Activated CD4-positive, CD25-positive, alpha-beta regulatory T cell treated with anti-CD3 and anti-CD28 coated beads, Interleukin-2, amount 50 U/mL, for 16 hours (primary cell): ENCODE results near the gene CLINT1.
"Not testable (repeated sequence)": the region's sequence is repeated elsewhere in the genome, so short reads cannot be mapped to it uniquely, and the experiment has no call there.

ENCODE experiments used
- DNase-seq: peaks from one replicate; pipeline ENCODE4 v3.0.0-alpha.2; 2020; ENCODE audit warnings: low read depth, low spot score

CLINT1 gene

DNA sequence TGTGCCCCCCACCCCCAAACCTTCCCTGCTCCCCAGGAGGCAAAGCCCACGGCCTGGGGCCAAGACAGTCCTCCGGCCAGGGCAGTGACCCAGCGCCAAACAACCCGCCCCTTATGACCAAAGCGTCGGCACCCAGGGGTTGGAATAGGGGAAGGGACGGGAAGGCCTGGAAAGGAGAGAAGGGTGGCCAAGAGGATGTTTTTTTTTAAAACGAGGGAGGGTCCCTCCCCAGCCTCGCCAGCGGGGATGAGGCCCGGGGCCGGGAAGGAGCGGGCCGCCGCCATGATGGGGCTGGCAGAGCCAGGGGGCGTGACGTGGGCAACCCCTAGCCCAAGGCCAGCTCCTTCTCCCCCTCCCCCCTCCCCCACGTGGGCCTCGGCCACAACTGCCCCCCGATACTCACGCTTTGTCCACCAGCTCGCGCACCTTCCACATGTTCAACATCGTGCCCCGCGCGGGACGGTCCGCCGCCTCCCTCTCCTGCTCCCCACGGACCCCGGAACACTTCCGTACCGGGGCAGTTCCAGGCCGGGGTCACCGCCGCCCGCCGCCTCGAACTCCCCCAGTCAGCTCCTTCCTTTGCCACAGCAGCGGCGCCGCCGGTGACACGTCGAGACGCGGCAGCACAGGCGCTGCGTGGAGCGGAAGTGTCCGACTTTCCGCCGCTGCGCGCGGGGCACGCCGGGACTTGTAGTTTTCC lies at the start of gene CLINT1:
Gene CLINT1, minus strand, starts transcription at position 619 of the 700 bp plus-strand sequence. Its CDS starts 175 bp downstream, at position 444.
- peak; percentile 78 for DNase-seq

DNA sequence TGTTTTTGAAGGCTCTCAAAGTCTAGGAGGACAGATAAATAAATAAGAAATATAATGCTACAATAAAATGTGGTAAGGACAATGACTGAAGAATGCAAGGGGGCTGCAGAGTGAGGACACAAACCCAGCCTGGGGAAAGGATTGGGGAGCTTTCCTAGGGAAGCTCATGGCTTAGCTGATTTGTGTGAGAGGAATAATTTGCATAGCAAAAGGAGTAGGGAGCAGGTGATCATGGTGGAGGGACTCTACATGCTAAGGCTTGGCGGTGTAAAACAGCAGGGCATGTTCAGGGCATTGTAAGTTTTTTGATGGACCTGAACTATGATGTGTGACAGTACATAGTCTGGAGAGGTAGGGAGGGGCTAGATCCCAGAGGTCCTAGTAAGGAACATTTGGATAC lies 49.5 kb upstream of the CLINT1 start:
- DNase-seq: no peak

DNA sequence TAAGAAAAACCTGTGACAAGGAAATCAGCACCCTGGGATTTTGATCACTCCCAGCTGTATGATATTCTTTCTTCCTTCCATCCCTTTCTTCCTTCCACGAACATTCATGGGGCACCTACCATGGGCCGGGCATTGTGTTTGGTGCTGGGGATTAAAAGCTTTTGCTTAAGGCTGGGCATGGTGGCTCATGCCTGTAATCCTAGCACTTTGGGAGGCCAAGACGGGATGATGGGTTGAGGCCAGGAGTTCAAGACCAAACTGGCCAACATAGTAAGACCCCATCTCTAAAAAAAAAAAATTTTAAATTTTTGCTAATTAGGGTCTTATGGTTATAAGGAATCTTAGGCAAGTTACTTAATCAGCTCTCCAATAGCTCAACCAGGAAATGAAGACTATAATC lies 48.5 kb upstream of the CLINT1 start:
- no peak for DNase-seq

DNA sequence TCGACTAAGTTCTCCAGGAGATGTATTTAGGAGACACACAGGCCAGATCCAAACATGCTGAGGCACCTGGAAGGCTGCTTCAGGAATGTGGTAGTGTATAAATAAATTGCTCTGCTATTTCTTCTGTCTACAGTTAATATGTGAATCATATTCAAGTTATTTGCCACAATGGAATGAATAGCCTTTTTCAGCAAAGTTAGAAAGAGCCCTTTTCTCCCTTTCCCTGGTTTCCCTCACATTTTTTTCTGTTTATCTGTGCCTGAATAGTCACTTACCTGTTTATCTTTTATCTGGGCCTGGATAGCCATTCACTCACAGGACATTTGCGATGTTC lies 44.1 kb upstream of the CLINT1 start:
- DNase-seq: no peak

DNA sequence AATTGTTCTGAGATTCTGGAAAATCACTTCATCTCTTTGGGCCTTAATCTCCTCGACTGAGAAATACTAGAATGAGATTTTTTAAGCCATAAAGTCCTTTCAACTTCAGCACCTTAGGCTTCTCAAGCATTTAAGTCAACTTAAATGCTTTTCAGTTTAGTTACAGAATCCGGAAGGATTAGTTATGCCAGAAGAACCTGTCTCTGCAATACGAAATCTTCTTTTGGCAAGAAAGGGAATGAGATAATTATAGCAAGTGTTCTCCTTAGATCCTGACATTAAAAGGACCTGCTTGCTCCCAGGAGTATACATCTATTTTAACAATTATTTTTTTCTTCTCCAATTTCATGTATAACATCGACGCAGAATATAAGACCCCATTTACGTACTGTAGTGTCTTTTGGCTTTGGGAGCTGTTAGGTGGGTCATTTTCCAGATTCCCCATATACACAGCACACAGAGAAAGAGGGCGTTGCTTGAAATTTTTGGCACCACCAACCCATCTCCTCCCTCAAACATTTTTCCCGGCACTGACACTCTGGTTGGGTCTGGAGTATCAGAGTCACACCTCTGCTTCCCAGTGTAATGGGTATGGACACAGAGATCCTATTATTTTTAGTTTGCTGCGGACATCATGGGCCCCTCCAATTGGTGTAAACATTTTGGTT lies 43.6 kb upstream of the CLINT1 start:
- no peak for DNase-seq

DNA sequence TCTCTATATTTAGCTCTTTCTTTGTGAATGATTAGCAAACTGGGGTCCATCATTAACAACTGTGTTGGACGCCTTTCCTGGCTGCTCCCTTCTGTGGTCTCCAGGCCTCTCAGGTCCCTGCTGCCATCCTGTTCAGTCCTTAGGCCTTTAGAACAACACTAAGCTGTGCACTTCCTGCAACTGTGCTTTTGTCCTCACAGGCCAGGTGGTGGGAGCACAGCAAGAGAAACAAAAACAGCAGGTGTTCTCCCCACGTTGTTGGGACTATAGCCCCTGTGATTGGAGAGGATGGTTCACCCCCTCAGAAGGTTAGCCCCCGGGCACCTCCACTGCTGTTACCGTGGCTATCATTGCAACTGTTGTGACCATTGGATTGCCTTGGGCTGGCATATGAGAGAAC lies 41.7 kb upstream of the CLINT1 start:
- no peak for DNase-seq

DNA sequence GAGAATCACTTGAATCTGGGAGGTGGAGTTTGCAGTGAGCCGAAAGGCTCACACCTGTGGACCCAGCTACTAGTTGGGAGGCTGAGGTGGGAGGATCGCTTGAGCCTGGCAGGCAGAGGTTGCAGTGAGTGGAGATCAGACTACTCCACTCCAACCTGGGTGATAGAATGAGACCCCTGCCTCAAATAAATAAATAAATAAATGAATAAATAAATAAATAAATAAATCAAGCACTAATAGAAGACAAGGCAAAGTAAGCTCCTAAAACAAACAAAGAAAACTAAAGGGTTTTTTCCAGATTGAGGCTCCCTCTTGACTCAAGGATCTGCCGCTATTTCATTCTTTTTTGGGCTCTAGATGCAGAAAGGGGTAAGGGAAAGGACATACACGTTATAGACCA lies 34.7 kb upstream of the CLINT1 start:
- DNase-seq: no peak

DNA sequence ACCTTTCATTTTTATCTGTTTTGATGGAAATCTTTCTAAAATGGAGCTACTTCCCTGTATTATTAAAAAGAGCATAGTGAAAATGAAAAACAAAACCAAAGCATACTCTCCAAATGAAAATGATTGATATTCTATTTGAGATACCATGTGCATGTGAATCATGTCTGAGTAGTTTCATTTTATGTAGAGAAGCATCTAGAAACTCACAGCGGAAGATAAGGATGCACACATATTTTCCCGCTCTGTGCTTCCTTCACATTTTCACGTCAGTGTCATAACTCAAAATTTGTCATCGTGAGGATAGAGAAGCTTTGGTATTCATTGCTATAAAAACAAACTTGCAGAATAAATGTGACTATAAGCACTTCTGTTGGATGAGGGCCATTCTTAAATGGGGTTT lies 34.0 kb upstream of the CLINT1 start:
- DNase-seq: no peak

DNA sequence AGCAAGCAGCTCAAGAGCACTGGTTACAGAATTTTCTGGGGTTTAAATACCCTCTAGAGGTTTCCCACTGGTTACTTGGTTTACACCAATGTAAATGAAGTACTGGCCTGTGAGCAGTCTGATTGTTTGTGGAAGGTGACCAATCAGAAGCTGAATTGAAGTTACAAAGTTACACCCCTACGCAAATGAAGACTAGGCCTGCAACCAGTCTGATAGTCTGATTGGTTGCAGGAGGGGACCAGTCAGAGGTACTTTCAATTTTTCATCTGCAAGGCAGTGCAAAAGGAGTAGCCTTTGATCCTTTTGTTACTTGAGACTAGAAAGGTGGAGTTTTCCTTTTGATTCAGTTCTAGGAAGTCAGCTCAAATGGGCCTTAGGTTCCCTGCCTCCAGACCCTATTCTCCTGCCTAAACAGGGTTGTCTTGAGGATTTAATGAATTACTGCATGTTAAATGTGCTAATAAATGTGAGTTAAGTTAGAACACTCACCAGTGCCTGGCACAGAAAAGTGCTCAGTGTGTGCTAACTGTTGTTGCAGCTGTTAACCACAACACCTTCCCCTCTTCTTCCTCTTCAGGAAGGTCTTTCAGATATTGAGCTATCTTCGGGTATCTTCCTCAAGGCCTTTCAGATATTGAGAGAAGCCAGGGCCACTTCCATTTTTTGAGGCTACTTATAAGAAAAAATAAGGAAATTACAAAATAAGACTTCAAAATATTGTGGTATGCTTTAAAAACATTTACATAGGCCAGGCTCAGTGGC lies 32.1 kb upstream of the CLINT1 start:
- no peak for DNase-seq

DNA sequence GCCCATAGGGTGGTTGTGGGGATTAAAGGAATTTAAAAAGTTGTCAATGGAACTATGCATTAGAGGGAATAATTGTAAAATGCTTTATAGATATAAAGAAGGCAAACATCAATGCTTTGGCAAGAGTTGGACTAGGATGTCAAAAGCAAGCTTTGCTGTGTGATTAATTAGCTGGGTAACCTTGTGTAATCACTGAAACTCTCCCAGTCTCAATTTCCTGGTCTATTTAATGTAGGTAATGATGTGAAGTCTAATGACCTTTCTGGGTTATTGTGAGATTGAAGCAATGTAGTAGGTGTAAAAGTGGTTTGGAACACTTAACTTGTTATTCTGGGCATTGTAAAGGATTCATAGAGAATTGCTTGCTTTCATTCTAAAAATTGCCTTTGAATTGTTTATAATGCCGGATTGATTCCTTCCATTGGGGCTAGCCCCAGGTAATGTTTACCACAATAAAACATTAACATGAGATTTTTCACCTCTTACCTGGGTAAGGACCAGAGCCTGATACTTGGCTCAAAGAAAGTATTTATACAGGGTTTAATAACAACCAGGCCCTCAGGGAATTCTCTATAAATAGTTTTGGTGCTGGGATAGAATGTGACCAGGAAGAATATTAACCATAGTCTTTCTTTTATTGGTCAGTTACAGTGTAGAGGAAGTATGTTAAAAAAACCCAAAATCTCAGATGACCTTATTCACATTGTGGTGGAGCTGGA lies 30.0 kb upstream of the CLINT1 start:
- DNase-seq: no peak

DNA sequence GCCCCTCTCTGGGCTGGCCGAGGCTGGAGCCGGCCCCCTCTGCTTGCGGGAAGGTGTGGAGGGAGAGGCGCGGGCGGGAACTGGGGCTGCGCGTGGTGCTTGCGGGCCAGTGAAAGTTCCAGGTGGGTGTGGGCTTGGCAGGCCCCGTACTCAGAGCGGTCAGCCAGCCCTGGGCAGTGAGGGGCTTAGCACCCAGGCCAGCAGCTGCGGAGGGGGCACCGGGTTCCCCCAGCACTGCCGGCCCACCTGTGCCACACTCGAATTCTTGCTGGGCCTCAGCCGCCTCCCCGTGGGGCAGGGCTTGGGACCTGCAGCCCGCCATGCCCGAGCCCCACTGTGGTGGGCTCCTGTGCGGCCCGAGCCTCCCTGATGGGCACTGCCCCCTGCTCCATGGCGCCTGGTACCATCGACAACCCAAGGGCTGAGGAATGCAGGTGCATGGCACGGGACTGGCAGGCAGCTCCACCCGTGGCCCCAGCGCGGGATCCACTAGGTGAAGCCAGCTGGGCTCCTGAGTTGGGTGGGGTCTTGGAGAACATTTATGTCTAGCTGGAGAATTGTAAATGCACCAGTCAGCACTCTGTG lies 27.9 kb upstream of the CLINT1 start:
- DNase-seq: no peak

DNA sequence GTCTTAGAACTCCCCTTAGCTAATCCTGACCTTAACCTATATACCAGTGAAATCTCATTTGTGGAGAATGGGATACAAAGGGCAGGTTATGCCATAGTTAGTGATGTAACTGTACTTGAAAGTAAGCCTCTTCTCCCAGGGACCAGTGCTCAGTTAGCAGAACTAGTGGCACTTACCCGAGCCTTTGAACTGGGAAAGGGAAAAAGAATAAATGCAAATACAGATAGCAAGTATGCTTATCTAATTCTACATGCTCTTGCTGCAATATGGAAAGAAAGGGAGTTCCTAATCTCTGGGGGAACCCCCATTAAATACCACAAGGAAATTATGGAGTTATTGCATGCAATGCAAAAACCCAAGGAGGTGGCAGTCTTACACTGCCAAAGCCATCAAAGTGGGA lies 26.1 kb upstream of the CLINT1 start:
- not testable (repeated sequence) for DNase-seq

DNA sequence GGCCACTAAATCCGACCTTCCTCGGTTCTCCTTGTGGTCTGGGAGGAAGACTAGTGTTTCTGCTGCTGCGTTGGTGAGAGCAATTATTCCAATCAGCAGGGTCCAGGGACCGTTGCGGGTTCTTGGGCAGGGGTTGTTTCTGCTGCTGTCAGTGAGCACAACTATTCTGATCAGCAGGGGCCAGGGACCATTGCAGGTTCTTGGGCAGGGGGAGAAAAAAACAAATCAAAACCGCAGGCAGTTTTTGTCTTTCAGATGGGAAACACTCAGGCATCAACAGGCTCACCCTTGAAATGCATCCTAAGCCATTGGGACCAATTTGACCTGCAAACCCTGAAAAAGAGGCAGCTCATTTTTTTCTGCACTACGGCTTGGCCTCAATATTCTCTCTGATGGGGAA lies 22.6 kb upstream of the CLINT1 start:
- not testable (repeated sequence) for DNase-seq

DNA sequence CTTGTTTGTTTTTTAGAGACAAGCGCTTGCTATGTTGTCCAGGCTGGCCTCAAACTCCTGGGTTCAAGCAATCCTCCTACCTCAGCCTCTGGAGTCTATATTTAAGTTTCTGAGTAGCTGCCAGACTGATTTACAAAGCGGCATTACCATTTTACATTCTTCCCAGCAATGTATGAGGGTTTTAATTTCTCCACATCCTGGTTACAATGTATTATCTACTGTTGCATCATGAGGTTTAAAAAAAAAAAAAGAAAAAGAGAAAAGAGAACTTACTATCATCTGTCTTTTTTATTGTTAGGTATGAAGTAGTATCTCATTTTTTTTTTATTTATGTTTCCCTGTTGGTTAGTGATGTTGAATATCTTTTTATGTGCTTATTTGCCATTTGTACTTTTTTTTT lies 18.9 kb upstream of the CLINT1 start:
- no peak for DNase-seq

DNA sequence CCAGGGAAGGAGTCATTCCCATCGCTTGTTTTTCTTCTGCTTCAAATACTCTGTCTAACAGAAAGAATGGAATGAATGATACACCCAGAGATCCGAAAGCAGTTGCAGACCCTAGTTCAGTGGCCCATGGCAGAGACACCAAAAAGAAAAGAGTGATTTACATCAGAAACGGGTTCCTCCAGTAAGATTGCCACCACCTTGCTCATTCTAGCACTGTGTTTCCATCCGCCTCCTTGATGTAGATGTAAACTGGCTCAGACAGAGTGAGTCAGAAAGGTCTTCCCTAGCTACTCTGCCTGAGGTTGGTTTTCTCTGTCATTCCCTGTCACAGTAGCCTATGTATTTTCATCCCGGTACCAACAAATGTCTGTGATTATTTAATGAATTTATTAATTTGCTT lies 15.9 kb upstream of the CLINT1 start:
- DNase-seq: no peak

DNA sequence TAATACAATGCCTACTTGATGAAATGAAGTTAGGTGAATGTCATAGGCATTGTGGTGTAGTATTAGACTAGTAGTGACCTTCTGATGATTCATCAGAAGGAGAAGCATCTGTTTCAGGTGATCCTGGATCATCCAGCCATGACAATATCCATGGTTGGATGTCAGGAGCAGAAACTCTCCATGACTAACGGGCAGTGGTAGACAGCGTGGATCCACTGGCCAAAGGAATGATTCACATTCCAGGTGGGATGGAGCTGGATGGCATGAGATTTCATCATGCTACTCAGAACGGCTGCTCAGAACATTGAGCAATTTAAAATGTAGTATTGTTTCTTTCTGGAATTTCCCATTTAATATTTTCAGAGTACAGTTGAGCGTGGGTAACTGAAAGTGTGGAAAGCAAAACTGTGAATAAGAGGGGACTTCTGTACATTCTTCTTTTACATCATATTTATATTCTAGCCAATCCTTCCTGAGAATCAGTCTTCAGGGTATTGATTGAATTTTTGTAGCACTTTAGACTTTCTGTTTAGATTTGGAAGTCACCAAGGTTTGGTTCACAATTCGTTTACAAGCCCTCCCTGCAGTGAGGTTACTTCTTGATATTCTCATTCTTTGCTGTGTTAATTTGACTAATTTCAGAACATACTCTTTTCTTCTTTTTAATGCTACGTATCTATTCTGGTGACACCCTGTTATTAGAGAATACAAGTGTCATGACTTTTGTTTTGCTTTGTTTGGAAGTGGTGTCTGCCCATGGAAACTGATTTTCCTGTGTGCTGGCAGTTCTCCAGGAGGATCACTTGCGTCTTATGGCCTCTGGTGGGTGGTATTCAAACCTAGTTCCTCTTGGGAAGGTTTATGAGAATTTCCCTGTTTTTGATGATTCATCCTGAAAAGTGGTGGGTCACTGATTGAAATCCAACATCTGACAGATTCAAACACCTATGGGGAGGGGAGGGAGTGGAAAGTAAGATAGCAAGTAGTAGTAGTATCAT lies 12.2 kb upstream of the CLINT1 start:
- DNase-seq: no peak

DNA sequence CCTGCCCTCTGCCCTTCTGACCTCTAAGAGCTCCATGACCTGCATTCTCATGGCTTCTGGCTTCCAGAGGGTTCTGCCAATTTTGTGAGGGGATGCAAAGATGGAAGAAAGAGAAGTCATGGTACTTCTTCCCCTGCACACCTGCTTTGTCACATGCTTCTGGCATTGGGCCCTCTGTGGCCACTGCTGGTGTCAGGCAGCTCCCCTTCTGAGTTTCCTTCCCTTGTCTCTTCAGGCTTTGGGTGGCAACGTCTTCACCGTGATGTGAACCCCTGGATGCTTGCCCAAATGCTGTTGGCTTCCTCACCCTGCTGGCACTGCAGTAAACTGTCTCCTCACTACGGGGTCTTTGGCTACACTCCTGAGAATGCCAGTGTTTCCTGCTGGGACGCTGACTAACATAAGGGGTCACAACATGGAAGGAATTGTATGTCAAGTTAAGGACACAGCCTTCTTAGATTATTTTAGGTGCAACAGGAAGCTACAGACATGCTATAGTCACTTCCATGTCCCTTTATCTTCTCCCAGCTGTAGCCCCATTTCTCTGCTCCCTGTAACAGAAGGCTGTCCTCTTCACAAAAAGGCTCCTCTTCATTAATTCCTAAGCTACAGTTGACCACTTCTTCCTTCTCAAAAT lies 8.9 kb upstream of the CLINT1 start:
- DNase-seq: no peak

DNA sequence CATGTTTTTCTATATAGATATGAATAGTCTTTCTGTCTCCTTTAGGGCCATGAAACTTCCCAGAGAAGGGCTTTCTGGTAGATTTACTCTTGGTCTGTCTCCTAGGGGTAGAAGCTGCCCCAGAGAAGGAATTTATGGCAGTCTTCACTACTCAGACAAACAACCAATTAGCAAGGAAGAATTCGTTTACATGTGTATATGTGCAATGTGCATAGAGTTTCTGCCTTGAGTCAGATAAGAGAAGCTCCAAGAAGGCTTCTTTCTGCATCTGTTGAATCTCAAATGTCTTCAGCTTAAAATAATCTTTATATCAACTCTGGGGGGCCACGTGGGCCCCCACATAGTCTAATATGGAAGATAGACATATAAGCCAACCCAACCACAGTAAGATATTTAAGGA lies 7.6 kb upstream of the CLINT1 start:
- no peak for DNase-seq

DNA sequence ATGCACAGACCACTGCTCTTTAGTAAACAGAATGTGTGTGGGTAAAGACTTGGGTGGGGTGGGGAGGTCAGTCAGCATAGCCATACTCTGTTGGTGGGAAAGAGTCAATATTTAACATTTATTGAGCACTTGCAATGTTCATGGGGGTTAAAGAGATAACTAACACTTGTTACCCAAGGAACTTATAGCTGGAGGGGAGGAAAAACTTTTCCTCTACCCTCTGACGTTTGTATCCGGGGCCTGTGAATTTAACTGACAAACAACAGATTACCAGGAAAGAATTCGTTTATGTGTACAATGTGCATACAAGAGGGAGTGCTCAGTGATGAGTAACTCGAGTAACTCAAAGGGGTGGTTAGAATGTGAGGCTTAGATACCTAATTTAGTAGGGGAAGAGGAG lies 6.8 kb upstream of the CLINT1 start:
- no peak for DNase-seq

DNA sequence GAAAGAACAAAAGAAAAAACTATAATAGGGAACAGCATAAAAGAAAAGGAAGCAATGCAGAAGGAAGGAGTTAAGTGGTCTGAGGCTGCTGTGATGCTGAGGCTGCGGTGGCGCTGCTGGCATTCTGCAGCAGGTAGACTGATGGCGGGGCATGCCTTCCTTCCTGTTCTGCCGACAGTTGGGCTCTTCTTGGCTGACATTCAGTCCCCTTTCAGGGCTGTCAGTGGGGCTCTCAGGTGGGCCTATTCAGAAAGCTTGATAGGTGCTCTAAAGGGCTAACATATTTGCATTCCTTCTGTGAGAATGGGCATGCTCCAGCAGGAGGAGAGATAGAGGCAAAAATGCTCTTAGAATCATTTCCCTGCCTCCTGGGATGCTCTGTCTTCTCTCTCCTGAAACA lies 5.1 kb upstream of the CLINT1 start:
- no peak for DNase-seq
